Neural cell (in vitro differentiated cells): ENCODE results near the gene AP1S3.

Source experiments
- CTCF ChIP-seq: fragments of 450-650 bp; IDR thresholded peaks from 2 replicates; pipeline ENCODE4 v1.5.1; 2014; ENCODE audit warnings: antibody characterized with exemption, mild to moderate bottlenecking, moderate library complexity; ENCODE audit not compliant: poor library complexity, severe bottlenecking
- EP300 ChIP-seq: fragments of 450-650 bp; conservative IDR thresholded peaks from 2 replicates; pipeline ENCODE4 v1.6.1; 2014; ENCODE audit warnings: antibody characterized with exemption, mild to moderate bottlenecking, moderate library complexity; ENCODE audit not compliant: poor library complexity, severe bottlenecking
- EZH2 ChIP-seq: fragments of 200-600, 300-800 bp; shearing (Covaris generic), sonication (generic); IDR thresholded peaks from 2 replicates; pipeline ENCODE4 v1.6.1; 2014; ENCODE audit warnings: antibody characterized with exemption, low read length, borderline replicate concordance, mild to moderate bottlenecking; ENCODE audit not compliant: insufficient read depth, poor library complexity, severe bottlenecking
- TAF1 ChIP-seq: IDR thresholded peaks from 2 replicates; pipeline ENCODE4 v1.6.1; 2012; ENCODE audit warnings: low read depth

- TF ChIP-seq TAF1, result no peak
- TF ChIP-seq EZH2, result no peak
- no peak for TF ChIP-seq CTCF
- no peak for TF ChIP-seq EP300
Measured at GRCh38 chr2:223815884-223816570, 21.4 kb downstream of the AP1S3 start.
